NCI-H526 treated with DMSO at 0.1 percent for 48 hours (cell line): ENCODE data around the gene MED27.
"Not testable (repeated sequence)": the region's sequence is repeated elsewhere in the genome, so short reads cannot be mapped to it uniquely, and the experiment has no call there.

Experiments used
- DNase-seq: peaks from one replicate; lab custom pipeline; 2025; lab: John Stamatoyannopoulos, UW

MED27 gene

DNA sequence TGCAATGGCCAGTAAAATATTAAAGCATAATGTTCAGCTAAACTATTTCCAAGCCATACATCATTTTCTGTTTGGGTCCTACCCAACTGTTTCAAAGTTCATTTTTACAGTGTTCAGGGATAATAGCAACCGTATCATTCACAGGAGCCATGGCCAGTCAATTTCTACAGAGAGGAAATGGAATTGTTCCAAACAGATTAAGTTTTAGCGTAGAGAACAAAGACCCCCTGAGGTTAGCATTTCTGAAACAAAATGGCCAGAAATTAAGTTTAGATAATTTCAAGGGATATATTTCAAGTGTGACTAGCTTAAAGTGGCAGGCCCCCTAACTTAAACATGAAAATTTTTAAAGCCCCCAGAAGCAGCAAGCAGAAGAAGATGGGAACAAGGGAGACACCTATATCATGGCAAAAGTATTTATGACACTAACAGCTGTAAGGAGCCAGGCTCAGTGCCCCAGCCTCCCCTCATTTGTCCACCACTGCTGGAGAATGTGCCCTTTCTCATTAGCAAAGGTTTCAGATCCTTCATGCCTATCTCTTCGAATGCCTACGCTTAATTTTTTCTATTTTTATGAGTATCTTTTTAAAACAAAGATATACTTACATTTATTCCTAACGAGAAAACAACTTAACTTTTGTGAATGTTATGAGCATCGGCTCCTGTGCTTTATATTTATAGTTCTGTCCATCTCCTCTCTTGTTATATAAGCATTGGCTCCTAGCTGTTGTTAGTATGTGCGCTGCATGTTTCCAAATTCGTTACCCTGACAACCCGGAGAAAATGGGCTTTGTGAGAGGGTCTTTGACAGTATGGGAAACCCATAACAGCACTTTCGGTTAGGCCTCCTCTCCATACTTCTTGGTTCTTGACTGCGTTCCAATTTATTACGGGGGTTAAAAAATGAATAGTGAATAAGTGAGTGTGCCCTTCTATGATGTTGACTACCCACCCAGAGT, 116.3 kb downstream of the MED27 start:
- no peak for DNase-seq

DNA sequence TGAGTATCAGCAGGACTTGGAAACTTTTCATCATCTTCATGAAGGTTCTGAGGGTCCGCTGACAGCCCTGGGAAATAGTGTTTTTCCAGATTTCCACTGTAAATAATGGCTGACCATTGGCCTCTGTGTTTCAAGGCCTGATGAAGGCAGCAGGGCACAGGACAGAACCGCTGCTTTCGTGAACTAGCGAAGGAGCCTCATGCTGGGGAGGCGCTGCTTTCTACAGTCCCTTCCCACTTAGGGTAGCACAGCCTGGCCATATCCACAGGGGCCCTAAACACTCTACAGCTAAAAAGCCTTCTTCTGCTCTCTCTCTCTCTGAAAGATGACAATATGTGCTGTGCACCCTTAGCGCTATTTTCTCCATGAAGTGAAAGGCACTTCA, 118.2 kb downstream of the MED27 start:
- DNase-seq = no peak

DNA sequence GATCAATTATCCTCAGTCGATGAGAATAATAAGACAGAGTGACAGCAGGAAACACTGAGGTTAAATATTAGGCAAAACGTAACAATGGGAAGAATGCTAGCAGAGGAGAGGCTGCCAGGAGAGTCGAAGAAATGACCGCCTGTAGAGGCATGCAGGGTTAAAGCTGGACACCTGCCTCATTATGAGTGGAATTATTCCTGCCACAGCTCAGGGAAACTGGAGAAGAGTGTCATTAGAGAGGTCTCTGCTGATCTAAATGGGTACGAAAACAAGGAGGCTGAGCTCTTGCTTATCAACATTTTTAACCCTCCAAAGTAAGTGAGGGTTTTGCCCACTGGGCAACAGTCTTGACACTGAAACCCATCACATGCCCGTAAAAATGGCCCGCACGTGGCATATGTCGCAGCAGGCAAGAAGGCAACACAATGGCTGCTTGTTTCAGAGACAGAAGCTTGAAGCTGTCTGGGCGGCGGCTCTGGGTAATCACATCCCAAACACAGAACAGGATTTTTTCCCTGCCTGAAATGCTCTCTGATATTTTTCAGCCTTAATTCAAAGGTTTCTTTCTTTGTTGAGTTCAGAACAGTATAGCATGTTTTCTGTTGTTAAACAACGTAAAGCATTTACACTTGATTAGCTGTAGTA, 118.7 kb downstream of the MED27 start:
- peak; percentile 17 for DNase-seq

DNA sequence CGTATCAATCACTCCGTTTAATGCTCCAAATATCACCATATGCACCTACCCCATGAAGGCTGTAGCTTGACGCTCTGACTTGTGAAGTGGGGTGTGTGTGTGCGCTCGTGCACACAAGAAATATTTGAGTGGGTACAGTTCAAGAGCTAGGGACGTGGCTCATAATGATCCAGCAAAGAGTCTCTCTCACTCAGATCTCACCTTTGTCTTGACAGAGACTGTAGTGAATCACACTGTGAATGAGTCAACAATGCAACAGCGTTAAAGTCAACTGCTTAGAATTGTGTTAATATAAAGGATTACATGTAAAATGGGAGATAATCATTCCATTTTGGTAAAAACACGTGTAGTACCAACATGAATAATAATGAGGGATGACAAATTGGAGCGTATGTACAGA, 119.4 kb downstream of the MED27 start:
- DNase-seq = no peak

DNA sequence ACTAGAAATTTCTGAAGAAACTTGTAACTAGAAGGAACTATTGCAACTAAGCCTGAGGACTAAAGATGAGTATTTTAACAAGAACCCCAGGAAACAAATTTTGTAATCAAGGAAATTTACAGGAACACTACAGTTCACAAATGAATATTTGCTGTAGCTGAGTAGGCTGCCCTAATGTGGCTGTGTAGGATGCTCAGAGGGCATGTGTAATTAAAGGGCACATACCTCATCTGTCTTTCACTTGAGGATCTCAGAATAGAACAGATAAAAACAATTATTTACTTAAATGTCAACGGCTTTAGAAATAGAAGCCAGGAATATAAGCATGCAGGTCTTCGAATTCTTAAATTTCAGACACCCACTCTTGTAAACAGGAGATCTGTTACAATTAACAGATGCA, 119.8 kb downstream of the MED27 start:
- DNase-seq = no peak

DNA sequence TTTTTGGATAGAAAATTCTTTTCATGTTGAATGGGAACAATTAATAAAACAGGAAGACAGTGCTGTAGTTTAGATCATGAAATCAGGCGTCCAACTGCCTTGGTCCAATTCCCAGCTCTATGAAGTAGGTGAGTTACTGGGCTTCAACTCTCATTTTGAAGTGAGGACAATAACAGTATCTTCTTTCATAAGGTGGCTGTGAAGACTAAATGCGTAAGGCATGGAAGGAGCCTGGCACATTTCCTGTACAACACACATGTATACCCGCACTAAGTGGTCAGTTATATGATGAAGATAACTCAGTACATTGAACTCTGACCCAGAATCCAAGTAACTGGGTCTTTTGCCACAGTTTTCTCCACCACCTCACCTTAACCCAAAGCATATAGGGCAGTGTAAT, 120.6 kb downstream of the MED27 start:
- DNase-seq = no peak

DNA sequence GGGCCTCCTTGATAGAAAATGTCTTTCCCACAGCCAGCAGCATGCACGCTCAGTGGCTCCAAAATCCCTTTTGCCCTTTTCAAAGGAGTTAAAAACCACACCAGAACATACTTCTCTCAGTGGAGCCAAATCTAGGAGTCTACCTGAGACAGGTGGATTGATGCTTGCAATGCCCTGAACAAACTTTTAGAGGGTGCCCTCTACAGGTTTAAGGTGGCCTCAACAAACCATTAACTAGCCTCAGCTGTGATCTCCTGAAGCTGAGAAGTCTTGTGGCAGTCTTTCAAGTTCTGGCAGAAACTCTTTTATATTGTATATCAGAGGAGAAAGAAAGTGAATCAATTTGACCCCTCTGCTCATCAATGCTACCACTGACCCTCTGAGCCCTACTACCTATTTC, 125.4 kb downstream of the MED27 start:
- DNase-seq = peak; percentile 3

DNA sequence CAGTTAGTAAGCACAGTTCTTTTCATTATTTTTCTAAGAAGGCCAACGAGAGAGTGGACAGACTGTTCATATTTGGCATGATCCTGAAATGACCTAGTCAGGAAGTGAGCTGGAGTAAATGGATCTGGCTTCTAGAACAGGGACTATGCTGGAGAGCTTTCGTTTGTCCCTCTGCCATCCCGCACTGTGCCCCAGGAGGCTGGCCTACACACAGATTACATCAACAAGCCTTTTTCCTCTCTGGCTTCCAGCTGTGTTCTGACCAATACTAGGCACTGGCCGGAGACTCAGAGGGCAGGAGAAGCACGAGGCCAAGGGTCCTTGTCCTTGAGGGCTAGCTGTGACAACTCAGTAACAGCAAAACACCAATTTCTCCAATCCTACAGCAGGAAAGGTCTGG, 127.8 kb downstream of the MED27 start:
- no peak for DNase-seq

DNA sequence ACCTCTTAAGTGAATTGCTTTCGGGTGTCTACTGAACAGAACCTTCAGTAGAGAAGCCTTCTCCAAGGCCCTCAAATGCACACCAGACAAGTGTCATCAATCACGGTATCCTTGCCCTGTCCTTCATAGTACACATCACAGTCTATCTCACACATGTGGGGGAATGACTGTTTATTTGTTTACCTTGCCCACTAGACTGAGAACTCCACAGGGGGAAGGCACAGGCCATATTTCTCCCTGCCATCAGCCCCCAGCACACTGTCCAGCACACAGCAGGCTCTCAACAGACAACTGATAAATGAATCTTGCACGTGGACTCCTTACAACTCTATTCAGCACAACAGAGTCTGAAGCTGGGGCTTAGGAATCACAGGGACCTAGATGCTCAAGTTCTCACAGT, 128.5 kb downstream of the MED27 start:
- no peak for DNase-seq

DNA sequence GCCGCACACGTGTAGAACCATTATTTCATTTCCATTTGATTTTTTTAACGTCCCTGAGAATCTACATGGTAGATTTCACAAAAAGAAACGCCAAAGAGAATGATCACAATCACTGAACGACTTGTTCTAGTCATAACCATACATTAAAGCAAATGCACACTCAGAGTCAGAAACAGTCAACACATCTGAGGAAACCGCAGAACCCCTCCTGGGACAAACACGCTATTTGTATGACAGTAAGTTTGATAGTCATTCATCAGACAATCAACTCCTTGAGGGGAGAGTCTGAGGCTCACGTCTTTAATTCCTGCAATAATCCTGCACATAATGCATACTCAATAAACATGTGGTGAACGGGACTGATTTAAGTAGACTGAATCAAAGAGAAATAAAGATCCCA, 129.2 kb downstream of the MED27 start:
- DNase-seq = no peak

DNA sequence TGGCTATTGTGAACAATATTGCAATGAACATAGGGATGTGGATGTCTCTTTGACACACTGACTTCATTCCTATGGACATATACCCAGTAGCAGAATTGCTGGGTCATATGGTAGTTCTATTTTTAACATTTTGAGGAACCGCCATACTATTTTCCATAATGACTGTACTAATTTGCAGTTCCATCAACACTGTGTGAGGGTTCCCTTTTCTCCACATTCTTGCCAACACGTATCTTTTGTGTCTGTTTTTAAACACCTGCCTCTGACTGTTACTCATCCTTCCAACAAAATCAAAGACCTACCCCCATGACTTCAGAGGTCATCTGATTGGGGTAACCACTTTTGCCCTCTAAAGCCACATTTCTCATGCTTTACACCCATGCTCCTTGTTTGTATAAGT, 133.5 kb downstream of the MED27 start:
- no peak for DNase-seq

DNA sequence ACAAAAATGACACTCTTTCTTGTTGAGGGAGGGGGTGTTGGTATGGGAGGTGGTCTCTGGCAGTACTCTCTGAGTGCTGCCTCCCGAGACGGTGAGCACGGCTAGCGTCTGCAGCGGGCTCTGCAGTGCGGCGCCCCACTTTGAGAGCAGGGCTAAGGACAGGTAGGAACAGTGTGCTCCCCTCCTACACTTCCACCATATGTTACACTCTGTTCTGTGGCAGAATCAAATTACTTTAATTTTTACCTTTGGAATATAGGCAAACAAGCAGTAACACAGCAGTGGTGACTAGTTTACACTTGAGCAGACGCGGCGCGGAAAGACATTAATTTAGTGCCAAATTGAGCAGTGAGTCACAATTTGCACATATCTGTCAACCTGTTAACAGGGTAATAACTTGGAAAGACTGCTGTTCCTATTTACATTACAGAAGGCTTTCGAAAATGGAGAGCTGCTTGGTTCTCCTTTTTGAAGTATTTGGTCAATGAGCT, 136.3 kb downstream of the MED27 start:
- no peak for DNase-seq

DNA sequence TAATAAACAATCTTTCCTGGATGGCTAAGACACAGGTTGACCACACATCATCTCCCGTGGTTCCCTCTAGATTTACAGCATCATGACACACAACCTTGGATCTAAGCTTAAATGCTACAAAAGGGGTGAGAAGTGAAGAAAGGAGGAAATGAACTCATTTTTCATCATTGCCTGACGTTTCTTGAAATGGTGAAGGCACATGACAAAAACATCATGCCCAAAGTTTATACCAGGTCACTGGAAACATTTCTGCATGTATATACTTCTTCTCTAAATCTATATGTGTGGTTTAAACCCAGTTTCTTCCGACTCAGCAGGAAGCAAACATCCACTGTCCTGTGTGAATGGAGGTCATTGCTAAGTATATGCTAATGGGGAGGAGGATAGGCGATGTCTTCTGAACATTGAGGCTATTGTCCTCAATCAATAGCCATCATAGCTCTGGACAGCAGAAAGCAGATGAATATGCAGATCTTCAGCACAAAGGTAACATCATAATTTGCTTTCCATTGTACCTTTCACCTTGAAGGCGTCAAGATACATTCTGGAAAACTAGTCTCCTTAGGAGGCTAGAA, 137.4 kb downstream of the MED27 start:
- no peak for DNase-seq

DNA sequence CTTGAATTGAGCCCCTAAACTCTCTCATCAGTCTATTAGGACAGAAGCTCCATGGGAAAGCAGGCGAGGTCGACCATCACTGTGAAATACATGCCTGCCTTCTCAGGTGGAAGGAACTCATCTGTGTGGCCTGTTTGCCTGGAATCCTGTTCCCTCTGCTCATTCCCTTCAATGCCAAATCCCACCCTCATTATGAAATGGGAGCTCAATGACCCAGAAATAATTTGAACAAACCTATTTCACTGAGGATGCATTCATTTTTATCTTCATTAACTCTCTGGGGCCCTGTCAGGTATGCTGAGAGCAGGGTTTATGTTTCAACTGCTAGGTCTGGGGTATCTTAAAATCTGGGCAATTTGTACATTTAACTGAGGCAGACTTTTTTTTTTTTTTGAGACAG, 142.2 kb downstream of the MED27 start:
- DNase-seq = no peak

DNA sequence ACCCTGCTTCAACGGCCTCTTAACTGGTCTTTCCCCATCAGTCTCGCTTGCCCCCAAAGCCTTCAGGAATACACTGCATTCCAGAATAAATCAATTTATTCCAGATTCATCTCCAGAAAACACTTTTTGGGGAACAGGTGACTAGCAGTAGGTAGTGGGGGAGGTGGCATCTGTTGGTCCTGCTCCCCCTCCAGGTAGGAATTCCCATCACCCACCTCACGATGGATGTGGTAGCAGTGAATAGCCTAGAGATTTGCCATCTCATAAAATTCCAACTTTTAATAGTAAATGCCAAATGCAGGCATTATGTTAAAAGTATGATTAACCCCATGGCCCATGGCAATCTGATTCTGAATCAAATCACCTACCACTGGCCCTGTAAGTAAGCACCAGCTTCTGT, 142.7 kb downstream of the MED27 start:
- DNase-seq = no peak

DNA sequence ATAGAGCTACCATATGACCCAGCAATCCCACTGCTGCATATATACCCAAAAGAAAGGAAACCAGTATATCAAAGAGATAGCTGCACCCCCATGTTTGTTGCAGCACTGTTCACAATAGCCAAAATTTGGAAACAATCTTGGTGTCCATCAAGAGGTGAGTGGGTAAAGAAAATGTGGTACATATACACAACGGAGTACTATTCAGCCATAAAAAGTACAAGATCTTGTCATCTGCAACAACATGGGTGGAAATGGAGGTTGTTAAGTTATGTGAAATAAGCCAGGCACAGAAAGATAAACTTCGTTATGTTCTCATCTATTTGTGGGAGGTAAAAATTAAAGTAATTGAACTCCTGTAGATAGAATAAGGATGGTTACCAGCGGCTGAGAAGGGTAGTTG, 145.0 kb downstream of the MED27 start:
- DNase-seq = no peak

DNA sequence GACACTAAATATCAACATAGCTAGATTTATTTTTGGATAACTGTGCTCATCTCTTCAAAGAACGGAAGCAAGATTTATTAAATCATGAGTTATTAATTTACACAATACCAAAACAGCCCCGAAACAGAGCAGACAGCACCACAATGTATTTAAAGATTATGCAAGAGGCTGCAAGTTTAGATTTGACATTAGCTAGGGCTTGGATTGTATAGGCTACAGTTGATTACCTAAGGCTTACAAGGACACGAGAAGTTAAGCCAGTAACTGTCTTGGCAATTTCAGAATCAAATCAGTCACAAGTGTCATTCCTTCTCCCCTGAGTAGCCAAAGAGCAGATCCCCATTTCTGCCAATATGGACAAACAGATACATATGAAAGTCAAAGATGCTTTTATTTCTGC, 152.6 kb downstream of the MED27 start:
- no peak for DNase-seq

DNA sequence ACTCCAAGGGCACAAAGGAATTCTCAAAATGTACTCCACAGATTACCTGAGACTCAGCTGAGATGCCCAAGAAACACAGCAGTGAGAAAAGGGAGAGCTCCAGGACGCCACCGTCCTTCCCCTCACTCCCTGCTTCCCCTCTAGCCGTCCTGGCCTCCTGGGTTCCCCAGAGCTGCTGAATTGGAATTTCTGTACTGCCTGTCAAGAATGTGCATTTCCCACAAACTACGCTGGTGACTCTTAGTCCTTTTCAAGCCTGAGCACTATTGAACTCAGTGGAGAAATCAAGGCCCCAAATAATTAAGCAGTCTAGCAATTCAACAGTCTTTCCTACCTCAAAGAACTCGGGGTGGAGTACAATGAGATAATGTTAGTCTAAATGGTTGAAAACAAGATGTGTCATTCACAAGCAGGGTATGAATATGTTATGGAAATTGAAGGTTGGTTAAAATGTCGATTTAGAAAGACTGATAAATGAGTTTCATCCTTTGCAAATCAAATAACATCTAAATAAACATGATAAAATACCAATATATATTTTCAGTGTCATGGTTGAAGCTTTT, 153.2 kb downstream of the MED27 start:
- no peak for DNase-seq

DNA sequence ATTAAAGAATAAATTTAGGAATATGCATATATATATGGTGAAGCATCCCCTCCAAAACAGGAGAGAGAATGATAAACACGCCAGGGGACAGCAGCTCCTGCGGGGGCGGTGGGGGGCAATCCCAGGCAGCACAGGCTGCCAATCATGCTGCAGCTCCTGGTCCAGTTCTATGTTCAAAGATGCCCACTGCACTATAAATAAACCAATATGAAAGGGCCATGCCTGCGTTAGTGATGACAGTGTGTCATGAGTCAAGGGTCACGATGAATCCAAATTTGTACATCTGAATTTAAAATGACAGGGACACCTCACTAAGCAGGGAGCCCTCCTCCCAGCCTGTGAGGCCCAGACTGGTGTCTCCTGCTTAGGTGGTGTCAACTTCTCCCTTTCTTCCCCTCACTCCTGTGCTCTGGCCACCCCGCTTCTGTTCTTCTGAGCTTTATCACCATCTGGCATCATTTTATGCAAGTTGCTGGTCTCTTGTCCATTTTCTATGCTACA, 153.9 kb downstream of the MED27 start:
- DNase-seq = no peak

DNA sequence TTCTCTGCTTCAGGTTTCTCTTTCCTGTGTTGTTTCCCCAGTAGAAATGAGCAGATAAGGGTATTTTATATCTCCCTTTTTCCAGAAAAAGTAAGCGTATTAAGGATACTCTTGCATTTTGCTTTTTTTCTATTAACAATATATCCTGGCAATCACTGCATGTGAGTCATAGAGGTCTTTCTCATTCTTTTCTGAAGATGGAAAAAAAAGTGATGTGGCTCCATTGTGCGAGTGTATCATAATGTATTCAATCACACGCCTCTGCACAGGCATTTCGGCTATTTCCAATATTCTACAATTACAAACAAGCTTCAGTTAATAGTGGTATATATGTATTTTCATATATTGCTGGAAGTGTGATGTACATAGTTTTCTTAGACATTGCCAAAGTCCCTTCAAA, 155.9 kb downstream of the MED27 start:
- DNase-seq = no peak

DNA sequence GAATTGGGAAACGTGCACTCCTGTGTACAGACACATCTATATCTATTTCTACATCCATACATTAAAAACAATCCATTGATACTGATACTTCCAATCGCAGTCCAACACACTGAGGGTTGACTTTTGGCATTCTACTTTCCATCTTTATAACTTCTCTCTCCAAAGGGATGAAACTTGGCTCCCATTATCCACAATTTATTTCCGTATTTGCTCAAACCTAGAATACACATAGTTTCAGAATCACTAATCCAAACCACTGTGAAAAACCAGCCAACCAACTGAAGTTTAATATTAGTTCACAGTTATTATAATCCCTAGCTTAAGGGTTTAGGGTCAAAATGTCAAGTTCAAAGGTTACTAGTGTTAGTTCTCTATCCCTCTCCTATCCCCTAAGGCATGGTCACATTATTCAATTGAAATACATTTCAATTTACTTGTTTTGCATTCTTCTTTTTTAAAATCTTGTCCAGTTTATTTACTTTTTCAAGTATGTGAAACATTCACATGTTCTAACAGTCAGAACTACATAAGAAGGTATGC, 156.5 kb downstream of the MED27 start:
- no peak for DNase-seq

DNA sequence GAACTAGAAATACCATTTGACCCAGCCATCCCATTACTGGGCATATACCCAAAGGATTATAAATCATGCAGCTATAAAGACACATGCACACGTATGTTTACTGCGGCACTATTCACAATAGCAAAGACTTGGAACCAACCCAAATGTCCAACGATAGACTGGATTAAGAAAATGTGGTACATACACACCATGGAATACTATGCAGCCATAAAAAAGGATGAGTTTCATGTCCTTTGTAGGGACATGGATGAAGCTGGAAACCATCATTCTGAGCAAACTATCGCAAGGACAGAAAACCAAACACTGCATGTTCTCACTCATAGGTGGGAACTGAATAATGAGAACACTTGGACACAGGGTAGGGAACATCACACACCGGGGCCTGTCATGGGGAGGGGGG, 158.0 kb downstream of the MED27 start:
- not testable (repeated sequence) for DNase-seq
